CD14-positive monocyte (primary cell): ENCODE results near the gene KIF5B. TPM values are rescaled to one million over a fixed set of nuclear protein-coding genes. Genes with fewer than 3 reads are reported as not detected.
A peak's percentile ranks its signal among the peaks of the same experiment; 100 is the strongest.

Source experiments
- DNase-seq, 3 donors: peaks; one replicate each; pipeline ENCODE4 v3.0.0-alpha.2; 2011 to 2022
- H2AFZ ChIP-seq: 2 replicates; pipeline ENCODE4 v1.6.0; 2012; ENCODE audit warnings: mild to moderate bottlenecking, low read depth, low read length, inconsistent platforms; ENCODE audit not compliant: insufficient read depth, poor library complexity, severe bottlenecking
- H3K27ac ChIP-seq, 2 donors: 1 replicate in 1 of 2; 2 replicates in 1 of 2; pipeline ENCODE4 v1.5.1; 2012 to 2013; ENCODE audit warnings: low read length in 2 of 2, control low read depth in 1 of 2, inconsistent platforms in 1 of 2, low read depth in 1 of 2, mild to moderate bottlenecking in 1 of 2
- H3K27me3 ChIP-seq, 2 donors: one replicate each; pipeline versions ENCODE4 v1.6.0 to v1.6.1; 2011 to 2013; ENCODE audit warnings: low read length in 2 of 2; ENCODE audit not compliant: control insufficient read depth in 2 of 2, insufficient read depth in 2 of 2
- H3K36me3 ChIP-seq, 2 donors: replicated peaks in 1 of 2; 1 replicate in 1 of 2; 2 replicates in 1 of 2; pipeline versions ENCODE4 v1.5.1 to v1.6.1; 2012 to 2013; ENCODE audit warnings: low read length in 2 of 2, control low read depth in 1 of 2, inconsistent platforms in 1 of 2, mild to moderate bottlenecking in 1 of 2; ENCODE audit not compliant: insufficient read depth in 2 of 2, control insufficient read depth in 1 of 2
- H3K4me1 ChIP-seq, 2 donors: 1 replicate in 1 of 2; 2 replicates in 1 of 2; pipeline versions ENCODE4 v1.5.1 to v1.6.1; 2012 to 2013; ENCODE audit warnings: low read length in 2 of 2, control low read depth in 1 of 2, inconsistent platforms in 1 of 2, mild to moderate bottlenecking in 1 of 2, moderate library complexity in 1 of 2; ENCODE audit not compliant: insufficient read depth in 2 of 2, control insufficient read depth in 1 of 2
- H3K4me2 ChIP-seq: replicated peaks from 2 replicates; pipeline ENCODE3; 2012; ENCODE audit warnings: low read length, moderate library complexity, mild to moderate bottlenecking; ENCODE audit not compliant: poor library complexity, severe bottlenecking; ENCODE audit errors: extremely low read depth
- H3K4me3 ChIP-seq, 3 experiments: fragments of 200-600 bp in 1 of 3; sonication (generic) in 1 of 3; replicated peaks in 1 of 3; 1 replicate in 2 of 3; 2 replicates in 1 of 3; pipeline ENCODE4 v1.5.1; 2011 to 2013; ENCODE audit warnings: low read length in 3 of 3, mild to moderate bottlenecking in 3 of 3, control low read depth in 2 of 3, low read depth in 2 of 3, inconsistent platforms in 1 of 3, moderate library complexity in 1 of 3
- H3K79me2 ChIP-seq: 2 replicates; pipeline ENCODE4 v1.6.0; 2012; ENCODE audit warnings: mild to moderate bottlenecking, control low read depth, inconsistent platforms, low read length, moderate library complexity; ENCODE audit not compliant: insufficient read depth
- H3K9ac ChIP-seq: 2 replicates; pipeline ENCODE4 v1.6.0; 2017; ENCODE audit warnings: low read length, mild to moderate bottlenecking; ENCODE audit not compliant: insufficient read depth, poor library complexity, severe bottlenecking
- H3K9me3 ChIP-seq, 2 donors: replicated peaks in 1 of 2; 1 replicate in 1 of 2; 2 replicates in 1 of 2; pipeline versions ENCODE4 v1.5.1 to v1.6.1; 2012 to 2013; ENCODE audit warnings: low read length in 2 of 2, control low read depth in 1 of 2; ENCODE audit not compliant: control insufficient read depth in 1 of 2, insufficient read depth in 1 of 2
- H4K20me1 ChIP-seq: 2 replicates; pipeline ENCODE4 v1.6.0; 2012; ENCODE audit warnings: mild to moderate bottlenecking, low read length, control low read depth, moderate library complexity; ENCODE audit not compliant: insufficient read depth
- H3K27ac Mint-ChIP-seq, 7 donors: one replicate each; pipeline ENCODE4 v1.8.0; 2020; ENCODE audit warnings: mild to moderate bottlenecking in 7 of 7, mixed read lengths in 7 of 7, moderate library complexity in 6 of 7, inconsistent platforms in 2 of 7
- H3K27me3 Mint-ChIP-seq, 3 donors: one replicate each; pipeline ENCODE4 v1.8.0; 2021 to 2022; ENCODE audit warnings: low read depth in 3 of 3, mild to moderate bottlenecking in 3 of 3, mixed read lengths in 3 of 3, moderate library complexity in 3 of 3, inconsistent platforms in 1 of 3
- H3K36me3 Mint-ChIP-seq, 2 donors: one replicate each; pipeline ENCODE4 v1.8.0; 2020; ENCODE audit warnings: mixed read lengths in 2 of 2, inconsistent platforms in 1 of 2, mild to moderate bottlenecking in 1 of 2
- H3K4me1 Mint-ChIP-seq: one replicate; pipeline ENCODE4 v1.8.0; 2020; ENCODE audit warnings: mild to moderate bottlenecking, mixed read lengths
- H3K4me3 Mint-ChIP-seq, 2 donors: one replicate each; pipeline ENCODE4 v1.8.0; 2020; ENCODE audit warnings: mild to moderate bottlenecking in 2 of 2, mixed read lengths in 2 of 2, moderate library complexity in 1 of 2
- H3K9me3 Mint-ChIP-seq, 7 donors: one replicate each; pipeline ENCODE4 v1.8.0; 2020 to 2022; ENCODE audit warnings: mixed read lengths in 7 of 7, mild to moderate bottlenecking in 6 of 7, moderate library complexity in 6 of 7, inconsistent platforms in 2 of 7
- CTCF ChIP-seq: fragments of 200-600 bp; IDR thresholded peaks from one replicate; pipeline ENCODE4 v1.8.0; 2022; ENCODE audit warnings: antibody characterized with exemption, mild to moderate bottlenecking
- WGBS: methylation state at CpG from one replicate; pipeline ENCODE4 v1.1.5; 2013; ENCODE audit warnings: missing lambda C conversion rate; ENCODE audit not compliant: insufficient coverage; 5-methylcytosine and 5-hydroxymethylcytosine counted together
- intact Hi-C, 2 donors: fragments of 100-400 bp; cut with micrococcal nuclease; formaldehyde crosslinking; loops; one replicate each; pipeline versions ENCODE4 v1.15.0 to v1.15.1; 2023
- polyA plus RNA-seq, 3 donors: library from polyadenylated mRNA; depleted of rRNA in 1 of 3; unstranded in 2 of 3; stranded (reverse) in 1 of 3; fragments of 300-500 nt in 2 of 3; fragments of >200 nt in 1 of 3; fragmentation: Illumina TruSeq in 2 of 3; gene quantifications; 1 replicate in 2 of 3; 2 replicates in 1 of 3; pipeline ENCODE4 v1.2.3, GENCODE V29; 2012 to 2021

KIF5B gene
- polyA plus RNA-seq, 3 donors, result 15.2 to 32.9 (median 18.9) TPM

GRCh38 chr10:32041290-32042028, 14.8 kb downstream of the KIF5B start:
- Histone ChIP-seq H3K9me3 (no peaks in the 10 kb centered on the region), H3K79me2 (peaks cover 94% of the 10 kb centered on the region), H3K4me1 (peaks cover 4 to 10% of the 10 kb centered on the region in 2 donors), H3K27ac (peak overlapping the region in 1 of 2 donors; percentile 60), H4K20me1 (peaks cover 100% of the 10 kb centered on the region), H3K4me2 (no peak overlapping the region), H3K4me3 (no peak overlapping the region), H3K9ac (no peak overlapping the region), H3K36me3 (peaks cover 61 to 94% of the 10 kb centered on the region in 2 donors), H3K27me3 (no peaks in the 10 kb centered on the region), H2AFZ (no peak overlapping the region)
- peaks cover 30% of the 10 kb centered on the region for H3K4me1 Mint-ChIP-seq
- H3K27ac Mint-ChIP-seq, result peak overlapping the region in 3 of 7 donors; percentile 50 to 74 (median 74)
- TF ChIP-seq CTCF, result no peak
- peaks cover 61 to 72% of the 10 kb centered on the region in 2 donors for H3K36me3 Mint-ChIP-seq
- no peak overlapping the region for H3K4me3 Mint-ChIP-seq
- intact Hi-C loops, result no loop called here
- H3K9me3 Mint-ChIP-seq, result no peaks in the 10 kb centered on the region
- no CpG with 5 or more reads among the region's 1 CpG for WGBS
- peaks cover 0 to 2% (median under 1%) of the 10 kb centered on the region in 3 donors for H3K27me3 Mint-ChIP-seq
- no peak for DNase-seq

GRCh38 chr10:32039734-32040133, 16.5 kb downstream of the KIF5B start:
- H3K27ac ChIP-seq, result no peak overlapping the region
- TF ChIP-seq CTCF, result no peak
- H3K4me1 Mint-ChIP-seq, result peaks cover 28% of the 10 kb centered on the region
- no CpG with 5 or more reads among the region's 1 CpG for WGBS
- peaks cover 62 to 71% of the 10 kb centered on the region in 2 donors for H3K36me3 Mint-ChIP-seq
- no peak for DNase-seq
- peaks cover 87% of the 10 kb centered on the region for H3K79me2 ChIP-seq
- H3K27me3 Mint-ChIP-seq, result peaks cover 0 to 2% (median 0%) of the 10 kb centered on the region in 3 donors
- H4K20me1 ChIP-seq, result peaks cover 100% of the 10 kb centered on the region
- no peaks in the 10 kb centered on the region for H3K9me3 ChIP-seq
- no peak overlapping the region for H3K27ac Mint-ChIP-seq
- H3K27me3 ChIP-seq, result no peaks in the 10 kb centered on the region
- no peaks in the 10 kb centered on the region for H3K9me3 Mint-ChIP-seq
- H3K4me1 ChIP-seq, result peaks cover 3 to 7% of the 10 kb centered on the region in 2 donors
- H3K36me3 ChIP-seq, result peaks cover 67 to 94% of the 10 kb centered on the region in 2 donors
- no peak overlapping the region for H3K4me3 Mint-ChIP-seq
- no peak overlapping the region for H3K4me3 ChIP-seq
- no peak overlapping the region for H3K4me2 ChIP-seq
- no peak overlapping the region for H2AFZ ChIP-seq
- intact Hi-C loops, result no loop called here
- no peak overlapping the region for H3K9ac ChIP-seq
